B cell (primary cell): ENCODE measurements around the gene RPS3A.

Experiments
- CTCF ChIP-seq: fragments of 200-600 bp; IDR thresholded peaks from one replicate; pipeline ENCODE4 v1.8.0; 2022; ENCODE audit warnings: antibody characterized with exemption, mild to moderate bottlenecking
- EZH2 ChIP-seq: IDR thresholded peaks from 2 replicates; pipeline ENCODE4 v1.6.1; 2012; ENCODE audit warnings: borderline replicate concordance, low read depth, mild to moderate bottlenecking, moderate library complexity, low read length; ENCODE audit not compliant: insufficient read depth, poor library complexity, severe bottlenecking

- TF ChIP-seq CTCF: no peak
- TF ChIP-seq EZH2: no peak
These were observed 6.9 kb upstream of the RPS3A start for GRCh38 chr4:151092488-151092887.
